B cell (primary cell): ENCODE data around the gene CLCNKA. TPM values are rescaled to one million over a fixed set of nuclear protein-coding genes. Genes with fewer than 3 reads are reported as not detected.

Experiments
- ATAC-seq: fragments of 200-7000 bp; cut with Tn5 transposase; one replicate; pipeline ENCODE4 v1.10.0; 2021; ENCODE audit warnings: low read depth, mild to moderate bottlenecking, moderate number of reproducible peaks, moderate library complexity
- CTCF ChIA-PET: fragments of 350-600 bp; sonication (Branson Sonifier 250); formaldehyde crosslinking; loops from one replicate; lab custom pipeline; 2021; ENCODE audit warnings: antibody characterized with exemption, inconsistent platforms; lab: Charles Lee
- POLR2A ChIA-PET: fragments of 350-600 bp; sonication (Branson Sonifier 250); formaldehyde crosslinking; loops from one replicate; lab custom pipeline; 2021; ENCODE audit warnings: antibody characterized with exemption; lab: Charles Lee
- DNase-seq: peaks from one replicate; pipeline ENCODE4 v3.0.0; 2013
- H2AFZ ChIP-seq: 2 replicates; pipeline ENCODE4 v1.6.1; 2012; ENCODE audit warnings: mild to moderate bottlenecking, low read depth, low read length; ENCODE audit not compliant: insufficient read depth, poor library complexity, severe bottlenecking
- H3K27ac ChIP-seq, 2 donors: 1 replicate in 1 of 2; 2 replicates in 1 of 2; pipeline ENCODE4 v1.5.1; 2012 to 2013; ENCODE audit warnings: low read length in 2 of 2, mild to moderate bottlenecking in 2 of 2, moderate library complexity in 1 of 2
- H3K27me3 ChIP-seq, 4 experiments: fragments of 200-600 bp in 1 of 4; sonication (generic) in 1 of 4; replicated peaks in 1 of 4; 1 replicate in 2 of 4; 2 replicates in 2 of 4; pipeline versions ENCODE4 v1.6.1 to v1.7.0; 2013 to 2016; ENCODE audit warnings: low read length in 3 of 4, mild to moderate bottlenecking in 2 of 4, mixed read lengths in 1 of 4, moderate library complexity in 1 of 4; ENCODE audit not compliant: insufficient read depth in 4 of 4, control insufficient read depth in 3 of 4; ENCODE audit errors: control extremely low read depth in 1 of 4
- H3K36me3 ChIP-seq, 2 experiments: replicated peaks in 1 of 2; 1 replicate in 1 of 2; 2 replicates in 1 of 2; pipeline versions ENCODE4 v1.6.1 to v1.7.1; 2013; ENCODE audit warnings: low read length in 1 of 2; ENCODE audit not compliant: insufficient read depth in 2 of 2, control insufficient read depth in 1 of 2; ENCODE audit errors: control extremely low read depth in 1 of 2, extremely low read depth in 1 of 2
- H3K4me1 ChIP-seq, 2 donors: fragments of 200-600 bp in 1 of 2; sonication (generic) in 1 of 2; 1 replicate in 1 of 2; 2 replicates in 1 of 2; pipeline versions ENCODE4 v1.5.1 to v1.6.1; 2013 to 2017; ENCODE audit warnings: low read length in 2 of 2; ENCODE audit not compliant: control insufficient read depth in 2 of 2, insufficient read depth in 2 of 2
- H3K4me2 ChIP-seq: replicated peaks from 2 replicates; pipeline ENCODE3; 2012; ENCODE audit warnings: mild to moderate bottlenecking, low read depth, low read length; ENCODE audit not compliant: poor library complexity, severe bottlenecking
- H3K4me3 ChIP-seq, 5 experiments: fragments of 200-600 bp in 1 of 5; sonication (generic) in 1 of 5; 1 replicate in 3 of 5; 2 replicates in 2 of 5; pipeline versions ENCODE4 v1.5.1 to v1.7.0; 2011 to 2016; ENCODE audit warnings: low read length in 4 of 5, mild to moderate bottlenecking in 4 of 5, low read depth in 2 of 5, control low read depth in 1 of 5, moderate library complexity in 1 of 5; ENCODE audit not compliant: insufficient read depth in 1 of 5; ENCODE audit errors: control extremely low read depth in 1 of 5, extremely low read depth in 1 of 5
- H3K79me2 ChIP-seq: fragments of 200-600 bp; sonication (generic); one replicate; pipeline ENCODE4 v1.6.0; 2016; ENCODE audit warnings: low read length; ENCODE audit not compliant: control insufficient read depth, insufficient read depth
- H3K9ac ChIP-seq: fragments of 200-600 bp; sonication (generic); 2 replicates; pipeline ENCODE4 v1.6.1; 2017; ENCODE audit warnings: mild to moderate bottlenecking, low read length, moderate library complexity
- H3K9me3 ChIP-seq, 3 donors: one replicate each; pipeline versions ENCODE4 v1.6.1 to v1.7.1; 2013; ENCODE audit warnings: low read length in 2 of 3; ENCODE audit not compliant: control insufficient read depth in 2 of 3, insufficient read depth in 1 of 3; ENCODE audit errors: control extremely low read depth in 1 of 3
- H4K20me1 ChIP-seq: 2 replicates; pipeline ENCODE4 v1.6.0; 2012; ENCODE audit warnings: mild to moderate bottlenecking, low read length; ENCODE audit not compliant: insufficient read depth, control insufficient read depth, poor library complexity, severe bottlenecking
- H3K27ac Mint-ChIP-seq: one replicate; pipeline ENCODE4 v1.8.0; 2021; ENCODE audit warnings: mixed read lengths
- H3K27me3 Mint-ChIP-seq: one replicate; pipeline ENCODE4 v1.8.0; 2021; ENCODE audit warnings: mixed read lengths
- H3K4me1 Mint-ChIP-seq: one replicate; pipeline ENCODE4 v1.8.0; 2021; ENCODE audit warnings: mixed read lengths
- H3K4me3 Mint-ChIP-seq: one replicate; pipeline ENCODE4 v1.8.0; 2021; ENCODE audit warnings: mixed read lengths
- H3K9me3 Mint-ChIP-seq: one replicate; pipeline ENCODE4 v1.8.0; 2022; ENCODE audit warnings: mixed read lengths; ENCODE audit not compliant: insufficient read depth
- EZH2 ChIP-seq: IDR thresholded peaks from 2 replicates; pipeline ENCODE4 v1.6.1; 2012; ENCODE audit warnings: borderline replicate concordance, low read depth, mild to moderate bottlenecking, moderate library complexity, low read length; ENCODE audit not compliant: insufficient read depth, poor library complexity, severe bottlenecking
- WGBS: methylation state at CpG from one replicate; pipeline ENCODE4 v1.1.5; 2013; ENCODE audit warnings: missing lambda C conversion rate; ENCODE audit not compliant: insufficient coverage; 5-methylcytosine and 5-hydroxymethylcytosine counted together
- intact Hi-C: fragments of 100-400 bp; cut with micrococcal nuclease; formaldehyde crosslinking; loops from one replicate; pipeline ENCODE4 v1.10.0; 2022
- polyA plus RNA-seq: library from polyadenylated mRNA; depleted of rRNA; stranded (reverse); fragments of >200 nt; gene quantifications from 2 replicates; pipeline ENCODE4 v1.2.3, GENCODE V29; 2012
- total RNA-seq, 2 donors: library from RNA; stranded (reverse); fragments of 120-200 nt in 1 of 2; gene quantifications; 1 replicate in 1 of 2; 2 replicates in 1 of 2; pipeline versions ENCODE4 v1.2.3 to v1.2.4, GENCODE V29; 2013 to 2022
- TF ChIP-seq, protein P1 (sequence below): fragments of 200-600 bp; IDR thresholded peaks from one replicate; pipeline ENCODE4 v1.8.0; 2022; ENCODE audit warnings: antibody characterized with exemption, mild to moderate bottlenecking

Gene CLCNKA
- total and polyA plus RNA-seq, 2 donors (not counting 1 experiment from before 2014, with no cell fraction given): 0.03 TPM; not detected in 1

GRCh38 chr1:16026723-16027484 lies 5.1 kb downstream of the CLCNKA start:
- no peaks in the 10 kb centered on the region for H4K20me1 ChIP-seq
- intact Hi-C loops: no loop called here
- TF ChIP-seq, protein P1, sequence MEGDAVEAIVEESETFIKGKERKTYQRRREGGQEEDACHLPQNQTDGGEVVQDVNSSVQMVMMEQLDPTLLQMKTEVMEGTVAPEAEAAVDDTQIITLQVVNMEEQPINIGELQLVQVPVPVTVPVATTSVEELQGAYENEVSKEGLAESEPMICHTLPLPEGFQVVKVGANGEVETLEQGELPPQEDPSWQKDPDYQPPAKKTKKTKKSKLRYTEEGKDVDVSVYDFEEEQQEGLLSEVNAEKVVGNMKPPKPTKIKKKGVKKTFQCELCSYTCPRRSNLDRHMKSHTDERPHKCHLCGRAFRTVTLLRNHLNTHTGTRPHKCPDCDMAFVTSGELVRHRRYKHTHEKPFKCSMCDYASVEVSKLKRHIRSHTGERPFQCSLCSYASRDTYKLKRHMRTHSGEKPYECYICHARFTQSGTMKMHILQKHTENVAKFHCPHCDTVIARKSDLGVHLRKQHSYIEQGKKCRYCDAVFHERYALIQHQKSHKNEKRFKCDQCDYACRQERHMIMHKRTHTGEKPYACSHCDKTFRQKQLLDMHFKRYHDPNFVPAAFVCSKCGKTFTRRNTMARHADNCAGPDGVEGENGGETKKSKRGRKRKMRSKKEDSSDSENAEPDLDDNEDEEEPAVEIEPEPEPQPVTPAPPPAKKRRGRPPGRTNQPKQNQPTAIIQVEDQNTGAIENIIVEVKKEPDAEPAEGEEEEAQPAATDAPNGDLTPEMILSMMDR: no peak
- TF ChIP-seq EZH2: no peak
- peak overlapping the region; percentile 61 for H3K4me2 ChIP-seq
- H3K36me3 ChIP-seq: no peaks in the 10 kb centered on the region
- WGBS: 14% methylated on average over 24 of the region's 33 CpGs
- H3K27me3 ChIP-seq: peaks cover 0 to 30% (median 6%) of the 10 kb centered on the region in 4 experiments
- peak overlapping the region; percentile 55 for H3K4me3 Mint-ChIP-seq
- peak; percentile 67 for ATAC-seq
- peaks cover 4% of the 10 kb centered on the region for H3K4me1 Mint-ChIP-seq
- POLR2A ChIA-PET: no interaction called here
- H3K9ac ChIP-seq: peak overlapping the region; percentile 16
- H2AFZ ChIP-seq: peak overlapping the region; percentile 47
- H3K79me2 ChIP-seq: no peaks in the 10 kb centered on the region
- CTCF ChIA-PET: interaction anchor here (0.6 kb wide), 1 partner anchor 216 kb away, joined by 5 read pairs; no protein-coding TSS in a partner anchor
- peak overlapping the region in 3 of 5 experiments; percentile 17 to 36 (median 27) for H3K4me3 ChIP-seq
- DNase-seq: peak; percentile 57
- no peak overlapping the region for H3K27ac ChIP-seq
- H3K9me3 Mint-ChIP-seq: no peaks in the 10 kb centered on the region
- no peaks in the 10 kb centered on the region for H3K9me3 ChIP-seq
- H3K4me1 ChIP-seq: peaks cover 6 to 11% of the 10 kb centered on the region in 2 donors
- H3K27ac Mint-ChIP-seq: no peak overlapping the region
- H3K27me3 Mint-ChIP-seq: peaks cover 27% of the 10 kb centered on the region
